WTC11 (cell line): Measurements from ENCODE around the gene ARID2. TPM values are rescaled to one million over a fixed set of nuclear protein-coding genes. Genes with fewer than 3 reads are reported as not detected.

ENCODE experiments used
- ATAC-seq: fragments of 200-7000 bp; cut with Tn5 transposase; 2 replicates; pipeline ENCODE4 v1.10.0; 2021; ENCODE audit warnings: mild to moderate bottlenecking, moderate library complexity
- CTCF ChIA-PET: fragments of 300-600 bp; sonication (Branson Sonifier 250); formaldehyde crosslinking; loops from one replicate; lab custom pipeline; 2021; ENCODE audit warnings: antibody characterized with exemption; lab: Charles Lee
- POLR2A ChIA-PET: fragments of 350-600 bp; sonication (Branson Sonifier 250); formaldehyde crosslinking; loops from one replicate; lab custom pipeline; 2021; ENCODE audit warnings: antibody characterized with exemption; lab: Charles Lee
- DNase-seq: peaks from one replicate; pipeline ENCODE4 v3.0.0; 2021; ENCODE audit warnings: low spot score
- H3K27ac Mint-ChIP-seq: 2 replicates; pipeline ENCODE4 v1.8.0; 2021; ENCODE audit warnings: mixed read lengths
- H3K27me3 Mint-ChIP-seq: 2 replicates; pipeline ENCODE4 v1.8.0; 2021; ENCODE audit warnings: low read depth, mild to moderate bottlenecking, moderate library complexity, mixed read lengths
- H3K36me3 Mint-ChIP-seq: 2 replicates; pipeline ENCODE4 v1.8.0; 2021; ENCODE audit warnings: mixed read lengths
- H3K4me1 Mint-ChIP-seq: 2 replicates; pipeline ENCODE4 v1.8.0; 2022; ENCODE audit warnings: mixed read lengths
- H3K4me3 Mint-ChIP-seq: 2 replicates; pipeline ENCODE4 v1.8.0; 2021; ENCODE audit warnings: mild to moderate bottlenecking, moderate library complexity, mixed read lengths
- H3K9me3 Mint-ChIP-seq: 2 replicates; pipeline ENCODE4 v1.8.0; 2021; ENCODE audit warnings: mixed read lengths
- ATF6 ChIP-seq: sonication (generic); formaldehyde crosslinking; IDR thresholded peaks from 2 replicates; pipeline ENCODE4 v1.8.1; 2023; ENCODE audit warnings: mild to moderate bottlenecking, missing genetic modification reagents
- CREM ChIP-seq: sonication (generic); formaldehyde crosslinking; IDR thresholded peaks from 2 replicates; pipeline ENCODE4 v1.8.1; 2022; ENCODE audit warnings: mild to moderate bottlenecking, missing genetic modification reagents, moderate library complexity
- E2F4 ChIP-seq: sonication (generic); formaldehyde crosslinking; IDR thresholded peaks from 2 replicates; pipeline ENCODE4 v1.8.1; 2022; ENCODE audit warnings: low read depth, mild to moderate bottlenecking, moderate library complexity, missing genetic modification reagents, borderline replicate concordance
- E2F5 ChIP-seq: sonication (generic); formaldehyde crosslinking; IDR thresholded peaks from 2 replicates; pipeline ENCODE4 v1.8.1; 2022; ENCODE audit warnings: mild to moderate bottlenecking, moderate library complexity, missing genetic modification reagents
- ELF4 ChIP-seq: sonication (generic); formaldehyde crosslinking; IDR thresholded peaks from 2 replicates; pipeline ENCODE4 v1.8.1; 2022; ENCODE audit warnings: low read depth, mild to moderate bottlenecking, moderate library complexity, missing genetic modification reagents
- FOXK1 ChIP-seq: sonication (generic); formaldehyde crosslinking; IDR thresholded peaks from 2 replicates; pipeline ENCODE4 v1.8.0; 2022; ENCODE audit warnings: mild to moderate bottlenecking, moderate library complexity, missing genetic modification reagents
- HMGA2 ChIP-seq: fragments of 250-450 bp; sonication (Bioruptor Pico); IDR thresholded peaks from 2 replicates; pipeline ENCODE4 v1.4.0; 2021; ENCODE audit warnings: mild to moderate bottlenecking, moderate library complexity
- HMGXB4 ChIP-seq: sonication (generic); formaldehyde crosslinking; IDR thresholded peaks from 2 replicates; pipeline ENCODE4 v1.8.1; 2023; ENCODE audit warnings: mild to moderate bottlenecking, moderate library complexity, missing genetic modification reagents
- KAT7 ChIP-seq: sonication (generic); formaldehyde crosslinking; IDR thresholded peaks from 2 replicates; pipeline ENCODE4 v1.8.1; 2023; ENCODE audit warnings: missing genetic modification reagents, mild to moderate bottlenecking, borderline replicate concordance
- MYBL2 ChIP-seq: sonication (generic); formaldehyde crosslinking; IDR thresholded peaks from 2 replicates; pipeline ENCODE4 v1.8.1; 2023; ENCODE audit warnings: mild to moderate bottlenecking, moderate library complexity, missing genetic modification reagents
- NFE2L1 ChIP-seq: sonication (generic); formaldehyde crosslinking; IDR thresholded peaks from 2 replicates; pipeline ENCODE4 v1.8.1; 2023; ENCODE audit warnings: missing genetic modification reagents
- PRRX2 ChIP-seq: fragments of 250-450 bp; sonication (Bioruptor Pico); IDR thresholded peaks from 2 replicates; pipeline ENCODE4 v1.8.0; 2021; ENCODE audit warnings: mild to moderate bottlenecking
- RELA ChIP-seq: sonication (generic); formaldehyde crosslinking; IDR thresholded peaks from 2 replicates; pipeline ENCODE4 v1.8.1; 2022; ENCODE audit warnings: missing genetic modification reagents, mild to moderate bottlenecking, borderline replicate concordance
- SOX15 ChIP-seq: fragments of 250-450 bp; sonication (Bioruptor Pico); IDR thresholded peaks from 2 replicates; pipeline ENCODE4 v1.9.0; 2021; ENCODE audit warnings: mild to moderate bottlenecking
- TCF7 ChIP-seq: sonication (generic); formaldehyde crosslinking; IDR thresholded peaks from 2 replicates; pipeline ENCODE4 v1.8.0; 2022; ENCODE audit warnings: mild to moderate bottlenecking, low read depth, missing genetic modification reagents, moderate library complexity
- ZNF232 ChIP-seq: sonication (generic); formaldehyde crosslinking; IDR thresholded peaks from 2 replicates; pipeline ENCODE4 v1.8.0; 2022; ENCODE audit warnings: mild to moderate bottlenecking, missing genetic modification reagents
- ZNF263 ChIP-seq: sonication (generic); formaldehyde crosslinking; IDR thresholded peaks from 2 replicates; pipeline ENCODE4 v1.8.1; 2022; ENCODE audit warnings: low read depth, mild to moderate bottlenecking, moderate library complexity, missing genetic modification reagents
- ZNF317 ChIP-seq: sonication (generic); formaldehyde crosslinking; IDR thresholded peaks from 2 replicates; pipeline ENCODE4 v1.8.1; 2023; ENCODE audit warnings: low read depth, mild to moderate bottlenecking, moderate library complexity, missing genetic modification reagents, borderline replicate concordance
- total RNA-seq: library from RNA; stranded (reverse); gene quantifications from 3 replicates; pipeline ENCODE4 v1.2.3, GENCODE V29; 2021
- TF ChIP-seq, protein P1 (sequence below): sonication (generic); formaldehyde crosslinking; conservative IDR thresholded peaks from 2 replicates; pipeline ENCODE4 v1.8.1; 2023; ENCODE audit warnings: mild to moderate bottlenecking, low read depth, missing genetic modification reagents, moderate library complexity
- TF ChIP-seq, protein P2 (sequence below): sonication (generic); formaldehyde crosslinking; IDR thresholded peaks from 2 replicates; pipeline ENCODE4 v1.8.1; 2022; ENCODE audit warnings: low read depth, missing genetic modification reagents, borderline replicate concordance
- TF ChIP-seq, protein P3 (sequence below): sonication (generic); formaldehyde crosslinking; IDR thresholded peaks from 2 replicates; pipeline ENCODE4 v1.8.0; 2022; ENCODE audit warnings: mild to moderate bottlenecking, missing genetic modification reagents

The ARID2 gene
- total RNA-seq, 1 experiment from 2014 or later, result 33.9 TPM

GRCh38 chr12:45828402-45828801 lies 98.9 kb downstream of the ARID2 start:
- CTCF ChIA-PET, result no interaction called here

DNA sequence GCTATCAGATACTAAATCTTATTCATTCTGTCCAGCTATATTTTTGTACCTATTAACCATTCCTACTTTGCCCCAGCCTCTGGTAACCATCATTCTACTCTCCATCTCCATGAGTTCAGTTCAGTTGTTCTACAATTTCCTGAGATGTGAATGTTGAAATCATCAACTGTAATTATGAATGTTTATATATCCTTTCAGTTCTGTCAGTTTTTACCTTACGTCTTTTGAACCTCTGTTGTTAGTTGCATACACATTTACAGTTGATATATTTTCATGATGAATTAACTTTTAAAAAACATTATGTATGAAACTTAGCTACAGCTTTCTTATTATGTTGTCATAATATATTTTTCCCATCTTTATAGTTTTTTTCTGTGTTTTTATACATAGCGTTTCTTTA lies 102.1 kb downstream of the ARID2 start:
- DNase-seq (no peak), ATAC-seq (no peak)
- ChIA-PET POLR2A (no interaction called here), CTCF (no interaction called here)
- Mint-ChIP-seq H3K27ac (no peak overlapping the region), H3K36me3 (peaks cover 18% of the 10 kb centered on the region), H3K4me1 (peaks cover 3% of the 10 kb centered on the region; the same call in 1 of the 2 replicates), H3K4me3 (no peak overlapping the region), H3K27me3 (no peaks in the 10 kb centered on the region), H3K9me3 (peaks cover 8% of the 10 kb centered on the region; the same call in 1 of the 2 replicates)
- TF ChIP-seq ATF6 (no peak), NFE2L1 (no peak), HMGXB4 (CRISPR knock-in tag) (no peak), ELF4 (CRISPR knock-in tag) (no peak), CREM (CRISPR knock-in tag) (no peak), E2F5 (CRISPR knock-in tag) (no peak)

More at GRCh38 chr12:45828402-45828801, 98.9 kb downstream of the ARID2 start:
- H3K9me3 Mint-ChIP-seq, result peaks cover 3% of the 10 kb centered on the region; the same call in 1 of the 2 replicates
- H3K4me1 Mint-ChIP-seq, result peaks cover 3% of the 10 kb centered on the region; the same call in 1 of the 2 replicates
- POLR2A ChIA-PET, result no interaction called here
- DNase-seq (no peak), ATAC-seq (no peak)
- H3K27ac Mint-ChIP-seq, result no peak overlapping the region
- TF ChIP-seq, protein P1, sequence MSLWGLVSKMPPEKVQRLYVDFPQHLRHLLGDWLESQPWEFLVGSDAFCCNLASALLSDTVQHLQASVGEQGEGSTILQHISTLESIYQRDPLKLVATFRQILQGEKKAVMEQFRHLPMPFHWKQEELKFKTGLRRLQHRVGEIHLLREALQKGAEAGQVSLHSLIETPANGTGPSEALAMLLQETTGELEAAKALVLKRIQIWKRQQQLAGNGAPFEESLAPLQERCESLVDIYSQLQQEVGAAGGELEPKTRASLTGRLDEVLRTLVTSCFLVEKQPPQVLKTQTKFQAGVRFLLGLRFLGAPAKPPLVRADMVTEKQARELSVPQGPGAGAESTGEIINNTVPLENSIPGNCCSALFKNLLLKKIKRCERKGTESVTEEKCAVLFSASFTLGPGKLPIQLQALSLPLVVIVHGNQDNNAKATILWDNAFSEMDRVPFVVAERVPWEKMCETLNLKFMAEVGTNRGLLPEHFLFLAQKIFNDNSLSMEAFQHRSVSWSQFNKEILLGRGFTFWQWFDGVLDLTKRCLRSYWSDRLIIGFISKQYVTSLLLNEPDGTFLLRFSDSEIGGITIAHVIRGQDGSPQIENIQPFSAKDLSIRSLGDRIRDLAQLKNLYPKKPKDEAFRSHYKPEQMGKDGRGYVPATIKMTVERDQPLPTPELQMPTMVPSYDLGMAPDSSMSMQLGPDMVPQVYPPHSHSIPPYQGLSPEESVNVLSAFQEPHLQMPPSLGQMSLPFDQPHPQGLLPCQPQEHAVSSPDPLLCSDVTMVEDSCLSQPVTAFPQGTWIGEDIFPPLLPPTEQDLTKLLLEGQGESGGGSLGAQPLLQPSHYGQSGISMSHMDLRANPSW (CRISPR knock-in tag), result no peak
- TF ChIP-seq RELA (CRISPR knock-in tag), result no peak
- no peak for TF ChIP-seq ZNF232
- TF ChIP-seq MYBL2 (CRISPR knock-in tag), result no peak
- no peak for TF ChIP-seq TCF7 (CRISPR knock-in tag)
- TF ChIP-seq HMGA2 (CRISPR knock-in tag), result no peak
- no peak for TF ChIP-seq PRRX2 (CRISPR knock-in tag)
- TF ChIP-seq CREM (CRISPR knock-in tag), result no peak
- TF ChIP-seq, protein P2, sequence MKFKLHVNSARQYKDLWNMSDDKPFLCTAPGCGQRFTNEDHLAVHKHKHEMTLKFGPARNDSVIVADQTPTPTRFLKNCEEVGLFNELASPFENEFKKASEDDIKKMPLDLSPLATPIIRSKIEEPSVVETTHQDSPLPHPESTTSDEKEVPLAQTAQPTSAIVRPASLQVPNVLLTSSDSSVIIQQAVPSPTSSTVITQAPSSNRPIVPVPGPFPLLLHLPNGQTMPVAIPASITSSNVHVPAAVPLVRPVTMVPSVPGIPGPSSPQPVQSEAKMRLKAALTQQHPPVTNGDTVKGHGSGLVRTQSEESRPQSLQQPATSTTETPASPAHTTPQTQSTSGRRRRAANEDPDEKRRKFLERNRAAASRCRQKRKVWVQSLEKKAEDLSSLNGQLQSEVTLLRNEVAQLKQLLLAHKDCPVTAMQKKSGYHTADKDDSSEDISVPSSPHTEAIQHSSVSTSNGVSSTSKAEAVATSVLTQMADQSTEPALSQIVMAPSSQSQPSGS (CRISPR knock-in tag), result no peak
- TF ChIP-seq ZNF317 (CRISPR knock-in tag), result no peak
- no peak for TF ChIP-seq E2F4 (CRISPR knock-in tag)
- no peak for TF ChIP-seq KAT7 (CRISPR knock-in tag)
- no peak for TF ChIP-seq SOX15 (CRISPR knock-in tag)
- TF ChIP-seq, protein P3, sequence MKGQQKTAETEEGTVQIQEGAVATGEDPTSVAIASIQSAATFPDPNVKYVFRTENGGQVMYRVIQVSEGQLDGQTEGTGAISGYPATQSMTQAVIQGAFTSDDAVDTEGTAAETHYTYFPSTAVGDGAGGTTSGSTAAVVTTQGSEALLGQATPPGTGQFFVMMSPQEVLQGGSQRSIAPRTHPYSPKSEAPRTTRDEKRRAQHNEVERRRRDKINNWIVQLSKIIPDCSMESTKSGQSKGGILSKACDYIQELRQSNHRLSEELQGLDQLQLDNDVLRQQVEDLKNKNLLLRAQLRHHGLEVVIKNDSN, result no peak
- TF ChIP-seq FOXK1 (CRISPR knock-in tag), result no peak
- TF ChIP-seq ZNF263 (CRISPR knock-in tag), result no peak
- no peak overlapping the region for H3K4me3 Mint-ChIP-seq
- peaks cover 19% of the 10 kb centered on the region for H3K36me3 Mint-ChIP-seq
- no peaks in the 10 kb centered on the region for H3K27me3 Mint-ChIP-seq
